ENCODE data around the gene FJX1. TPM values are rescaled to one million over a fixed set of nuclear protein-coding genes. Genes with fewer than 3 reads are reported as not detected.

Gene FJX1
- total RNA-seq, 1 donor from 2014 or later: 72.8 TPM

GRCh38 chr11:35620795-35621194 is 2.5 kb downstream of the FJX1 start:
- no peak for DNase-seq (ENCODE audit: low spot score in 2 of 2, unreplicated experiment in 2 of 2)
- no peaks in the 10 kb centered on the region for H3K27me3 Mint-ChIP-seq (ENCODE audit: low read depth)
- H3K4me3 Mint-ChIP-seq: peak overlapping the region; percentile 68
- H3K36me3 Mint-ChIP-seq: no peaks in the 10 kb centered on the region
- no peaks in the 10 kb centered on the region for H3K9me3 Mint-ChIP-seq
- TF ChIP-seq, protein P1, sequence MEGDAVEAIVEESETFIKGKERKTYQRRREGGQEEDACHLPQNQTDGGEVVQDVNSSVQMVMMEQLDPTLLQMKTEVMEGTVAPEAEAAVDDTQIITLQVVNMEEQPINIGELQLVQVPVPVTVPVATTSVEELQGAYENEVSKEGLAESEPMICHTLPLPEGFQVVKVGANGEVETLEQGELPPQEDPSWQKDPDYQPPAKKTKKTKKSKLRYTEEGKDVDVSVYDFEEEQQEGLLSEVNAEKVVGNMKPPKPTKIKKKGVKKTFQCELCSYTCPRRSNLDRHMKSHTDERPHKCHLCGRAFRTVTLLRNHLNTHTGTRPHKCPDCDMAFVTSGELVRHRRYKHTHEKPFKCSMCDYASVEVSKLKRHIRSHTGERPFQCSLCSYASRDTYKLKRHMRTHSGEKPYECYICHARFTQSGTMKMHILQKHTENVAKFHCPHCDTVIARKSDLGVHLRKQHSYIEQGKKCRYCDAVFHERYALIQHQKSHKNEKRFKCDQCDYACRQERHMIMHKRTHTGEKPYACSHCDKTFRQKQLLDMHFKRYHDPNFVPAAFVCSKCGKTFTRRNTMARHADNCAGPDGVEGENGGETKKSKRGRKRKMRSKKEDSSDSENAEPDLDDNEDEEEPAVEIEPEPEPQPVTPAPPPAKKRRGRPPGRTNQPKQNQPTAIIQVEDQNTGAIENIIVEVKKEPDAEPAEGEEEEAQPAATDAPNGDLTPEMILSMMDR (IDR thresholded peaks at IDR 0.05; ENCODE audit: unreplicated experiment): no peak
- peaks cover 61% of the 10 kb centered on the region for H3K4me1 Mint-ChIP-seq
- H3K27ac Mint-ChIP-seq: peak overlapping the region; percentile 97

GRCh38 chr11:35621620-35622019 is 3.4 kb downstream of the FJX1 start:
- peaks cover 65% of the 10 kb centered on the region for H3K4me1 Mint-ChIP-seq
- H3K36me3 Mint-ChIP-seq: no peaks in the 10 kb centered on the region
- no peaks in the 10 kb centered on the region for H3K27me3 Mint-ChIP-seq (ENCODE audit: low read depth)
- no peak for DNase-seq (ENCODE audit: low spot score in 2 of 2, unreplicated experiment in 2 of 2)
- peak overlapping the region; percentile 68 for H3K4me3 Mint-ChIP-seq
- TF ChIP-seq, protein P1 (IDR thresholded peaks at IDR 0.05; ENCODE audit: unreplicated experiment): no peak
- no peaks in the 10 kb centered on the region for H3K9me3 Mint-ChIP-seq
- peak overlapping the region; percentile 97 for H3K27ac Mint-ChIP-seq

DNA sequence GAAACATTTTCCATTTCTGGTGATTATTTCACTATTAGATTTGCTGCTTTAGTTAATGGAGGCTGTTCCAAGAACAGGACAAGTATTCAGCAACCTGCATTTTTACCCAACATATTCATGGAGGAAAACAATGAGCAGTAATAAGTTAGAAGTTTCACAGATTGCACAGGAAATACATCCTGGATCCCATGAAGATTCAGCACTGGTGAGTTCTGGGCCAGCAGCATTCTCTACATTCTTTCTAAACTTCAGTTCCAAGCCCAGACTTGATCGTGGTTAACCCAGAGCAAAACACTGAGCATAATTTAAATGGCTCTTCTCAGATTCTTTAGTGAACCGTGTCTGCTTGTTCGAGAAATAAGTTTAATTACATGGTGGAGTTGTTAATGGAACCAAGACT is 3.8 kb downstream of the FJX1 start:
- DNase-seq (ENCODE audit: low spot score in 2 of 2, unreplicated experiment in 2 of 2): no peak
- Mint-ChIP-seq H3K9me3 (no peaks in the 10 kb centered on the region), H3K27me3 (ENCODE audit: low read depth) (no peaks in the 10 kb centered on the region), H3K4me1 (peaks cover 63% of the 10 kb centered on the region), H3K36me3 (no peaks in the 10 kb centered on the region), H3K27ac (peak overlapping the region; percentile 97), H3K4me3 (peak overlapping the region; percentile 68)
- TF ChIP-seq, protein P1 (IDR thresholded peaks at IDR 0.05; ENCODE audit: unreplicated experiment): no peak

DNA sequence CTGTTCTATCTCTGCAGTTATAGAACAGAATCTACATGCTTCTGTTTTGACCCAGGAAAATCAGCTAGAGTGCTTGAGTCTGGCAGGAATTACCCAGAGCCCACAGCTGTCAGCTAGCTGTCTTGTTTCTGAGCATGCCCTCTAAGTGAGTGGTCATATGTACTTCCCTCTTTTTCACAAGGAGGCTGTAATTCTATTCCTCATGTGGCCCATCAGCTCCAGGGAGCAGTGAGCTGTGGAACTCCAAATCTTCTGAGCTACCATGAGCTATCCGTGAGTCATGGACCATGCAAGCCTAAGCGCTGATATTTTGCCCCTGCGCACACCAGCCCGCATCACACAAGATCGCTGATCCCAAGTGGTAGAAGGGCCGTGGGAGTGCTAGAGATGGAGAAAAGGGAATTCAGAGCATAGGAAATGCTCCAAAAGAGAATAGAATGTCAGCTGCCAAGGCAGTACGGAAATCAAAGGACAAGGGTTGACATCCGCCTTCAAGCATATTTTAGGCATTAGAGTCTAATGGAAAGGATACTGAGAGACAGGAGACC is 5.4 kb downstream of the FJX1 start:
- Mint-ChIP-seq H3K4me1 (peaks cover 57% of the 10 kb centered on the region), H3K27me3 (ENCODE audit: low read depth) (no peaks in the 10 kb centered on the region), H3K36me3 (peaks cover 3% of the 10 kb centered on the region), H3K27ac (peak overlapping the region; percentile 97), H3K9me3 (peaks cover 4% of the 10 kb centered on the region), H3K4me3 (no peak overlapping the region)
- no peak for DNase-seq (ENCODE audit: low spot score in 2 of 2, unreplicated experiment in 2 of 2)
- TF ChIP-seq, protein P1 (IDR thresholded peaks at IDR 0.05; ENCODE audit: unreplicated experiment): no peak

GRCh38 chr11:35624316-35624715 is 6.1 kb downstream of the FJX1 start:
- peaks cover 4% of the 10 kb centered on the region for H3K9me3 Mint-ChIP-seq
- H3K36me3 Mint-ChIP-seq: peaks cover 3% of the 10 kb centered on the region
- no peak overlapping the region for H3K4me3 Mint-ChIP-seq
- no peaks in the 10 kb centered on the region for H3K27me3 Mint-ChIP-seq (ENCODE audit: low read depth)
- peaks cover 64% of the 10 kb centered on the region for H3K4me1 Mint-ChIP-seq
- TF ChIP-seq, protein P1 (IDR thresholded peaks at IDR 0.05; ENCODE audit: unreplicated experiment): no peak
- peak overlapping the region; percentile 97 for H3K27ac Mint-ChIP-seq
- no peak for DNase-seq (ENCODE audit: low spot score in 2 of 2, unreplicated experiment in 2 of 2)

DNA sequence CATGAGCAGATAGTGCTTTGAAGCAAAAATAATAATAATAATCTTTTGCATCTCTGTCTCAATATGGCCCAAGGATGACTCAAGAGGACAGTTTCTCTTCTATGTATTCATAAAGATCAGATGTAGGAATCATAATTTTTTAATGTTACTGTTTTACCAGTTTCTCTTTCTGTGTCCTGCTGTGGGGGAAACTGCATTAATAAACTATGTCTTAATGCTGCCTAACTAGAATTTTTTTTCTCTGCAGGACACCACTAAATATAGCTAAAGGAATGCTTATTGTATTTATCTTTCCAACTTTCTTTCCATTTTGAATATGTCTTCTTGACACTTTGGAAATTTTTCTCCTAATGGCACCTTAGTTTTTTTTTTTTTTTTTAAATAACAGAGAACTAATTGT is 6.5 kb downstream of the FJX1 start:
- Mint-ChIP-seq H3K9me3 (peaks cover 4% of the 10 kb centered on the region), H3K27me3 (ENCODE audit: low read depth) (no peaks in the 10 kb centered on the region), H3K36me3 (peaks cover 3% of the 10 kb centered on the region), H3K4me1 (peaks cover 68% of the 10 kb centered on the region), H3K27ac (no peak overlapping the region), H3K4me3 (no peak overlapping the region)
- DNase-seq (ENCODE audit: low spot score in 2 of 2, unreplicated experiment in 2 of 2): no peak
- TF ChIP-seq, protein P1 (IDR thresholded peaks at IDR 0.05; ENCODE audit: unreplicated experiment): no peak

All from mesothelial cell of epicardium (in vitro differentiated cells).